IMR-90 (cell line): ENCODE data around the gene IL21R. TPM values are rescaled to one million over a fixed set of nuclear protein-coding genes. Genes with fewer than 3 reads are reported as not detected.
"Not testable (repeated sequence)": the region's sequence is repeated elsewhere in the genome, so short reads cannot be mapped to it uniquely, and the experiment has no call there.

Experiments
- ATAC-seq: fragments of 200-7000 bp; cut with Tn5 transposase; 2 replicates; pipeline ENCODE4 v1.9.1; 2020; ENCODE audit warnings: low read depth, mild to moderate bottlenecking, moderate library complexity
- BruUV-seq: library from RNA; stranded (reverse); fragments of 400-500 nt; replicated peaks from 2 replicates; lab custom pipeline; 2021; lab: Mats Ljungman, UMichigan
- CTCF ChIA-PET: fragments of 300-600 bp; formaldehyde crosslinking; extraction: SDS; loops from one replicate; lab custom pipeline; 2021; ENCODE audit warnings: antibody characterized with exemption; lab: Yijun Ruan, JAX
- POLR2A ChIA-PET: fragments of 300-600 bp; sonication (Branson Sonifier 250); formaldehyde crosslinking; loops from one replicate; lab custom pipeline; 2022; ENCODE audit warnings: antibody characterized with exemption; ENCODE audit not compliant: unreplicated experiment; lab: Charles Lee
- DNase-seq: peaks from one replicate; pipeline ENCODE4 v3.0.0; 2013
- H2AFZ ChIP-seq: replicated peaks from 2 replicates; pipeline ENCODE3; 2013; ENCODE audit warnings: low read length, mild to moderate bottlenecking; ENCODE audit not compliant: poor library complexity
- H2AK5ac ChIP-seq: 2 replicates; pipeline ENCODE4 v1.6.1; 2013; ENCODE audit warnings: low read depth, low read length, inconsistent platforms
- H2AK9ac ChIP-seq: replicated peaks from 2 replicates; pipeline ENCODE3; 2013; ENCODE audit warnings: mild to moderate bottlenecking, low read depth, low read length, moderate library complexity; ENCODE audit not compliant: poor library complexity
- H2BK120ac ChIP-seq: 2 replicates; pipeline ENCODE4 v1.6.1; 2013; ENCODE audit warnings: low read depth, low read length, inconsistent platforms
- H2BK15ac ChIP-seq: 3 replicates; pipeline ENCODE4 v1.6.1; 2013; ENCODE audit warnings: low read depth, low read length, inconsistent platforms
- H2BK20ac ChIP-seq: 2 replicates; pipeline ENCODE4 v1.6.1; 2013; ENCODE audit warnings: low read depth, mild to moderate bottlenecking, inconsistent platforms, low read length, moderate library complexity
- H2BK5ac ChIP-seq: 2 replicates; pipeline ENCODE4 v1.6.1; 2013; ENCODE audit warnings: mild to moderate bottlenecking, low read depth, low read length, inconsistent platforms; ENCODE audit not compliant: poor library complexity, severe bottlenecking
- H3K14ac ChIP-seq: replicated peaks from 2 replicates; pipeline ENCODE4 v1.6.1; 2013; ENCODE audit warnings: low read depth, low read length, inconsistent platforms
- H3K18ac ChIP-seq: 2 replicates; pipeline ENCODE4 v1.6.1; 2013; ENCODE audit warnings: low read depth, low read length, control low read depth
- H3K23ac ChIP-seq: 2 replicates; pipeline ENCODE4 v1.6.1; 2013; ENCODE audit warnings: low read depth, low read length, inconsistent platforms
- H3K27ac ChIP-seq: 2 replicates; pipeline ENCODE4 v1.5.1; 2013; ENCODE audit warnings: mild to moderate bottlenecking, control low read depth, low read length; ENCODE audit not compliant: insufficient read depth
- H3K27me3 ChIP-seq: 2 replicates; pipeline ENCODE4 v1.6.1; 2013; ENCODE audit warnings: low read length; ENCODE audit not compliant: control insufficient read depth, insufficient read depth
- H3K36me3 ChIP-seq: 2 replicates; pipeline ENCODE4 v1.6.1; 2013; ENCODE audit warnings: low read length, mixed read lengths; ENCODE audit not compliant: control insufficient read depth, insufficient read depth
- H3K4ac ChIP-seq: 2 replicates; pipeline ENCODE4 v1.6.1; 2013; ENCODE audit warnings: low read depth, low read length, inconsistent platforms
- H3K4me1 ChIP-seq: 2 replicates; pipeline ENCODE4 v1.6.1; 2013; ENCODE audit warnings: low read length, mixed read lengths; ENCODE audit not compliant: control insufficient read depth, insufficient read depth
- H3K4me2 ChIP-seq: 2 replicates; pipeline ENCODE4 v1.6.1; 2013; ENCODE audit warnings: low read depth, mild to moderate bottlenecking, control low read depth, low read length, moderate library complexity
- H3K4me3 ChIP-seq: 2 replicates; pipeline ENCODE4 v1.5.1; 2013; ENCODE audit warnings: low read depth, mild to moderate bottlenecking, control low read depth, low read length, moderate library complexity; ENCODE audit not compliant: insufficient read depth
- H3K56ac ChIP-seq: 2 replicates; pipeline ENCODE4 v1.6.1; 2013; ENCODE audit warnings: low read length, inconsistent platforms; ENCODE audit not compliant: insufficient read depth; ENCODE audit errors: extremely low read depth
- H3K79me1 ChIP-seq, 2 experiments: 2 replicates each; pipeline ENCODE4 v1.6.1; 2013; ENCODE audit warnings: low read length in 2 of 2, inconsistent platforms in 1 of 2, low read depth in 1 of 2
- H3K9ac ChIP-seq: 2 replicates; pipeline ENCODE4 v1.6.1; 2013; ENCODE audit warnings: low read depth, low read length, control low read depth
- H3K9me1 ChIP-seq: 2 replicates; pipeline ENCODE4 v1.6.1; 2013; ENCODE audit warnings: low read length, inconsistent platforms; ENCODE audit not compliant: insufficient read depth
- H3K9me3 ChIP-seq: 2 replicates; pipeline ENCODE4 v1.6.1; 2013; ENCODE audit warnings: low read length; ENCODE audit not compliant: control insufficient read depth, insufficient read depth
- H4K20me1 ChIP-seq: 2 replicates; pipeline ENCODE4 v1.6.1; 2013; ENCODE audit warnings: low read length, inconsistent platforms; ENCODE audit not compliant: insufficient read depth
- H4K5ac ChIP-seq: 2 replicates; pipeline ENCODE4 v1.6.1; 2013; ENCODE audit warnings: mild to moderate bottlenecking, low read depth, low read length, control low read depth
- H4K8ac ChIP-seq, 2 experiments: 2 replicates each; pipeline ENCODE4 v1.6.1; 2013; ENCODE audit warnings: low read depth in 2 of 2, low read length in 2 of 2, control low read depth in 1 of 2, inconsistent platforms in 1 of 2
- H4K91ac ChIP-seq: 2 replicates; pipeline ENCODE4 v1.6.1; 2013; ENCODE audit warnings: low read depth, low read length, inconsistent platforms; ENCODE audit not compliant: insufficient read depth
- WGBS, 2 experiments: methylation state at CpG; one replicate each; pipeline versions ENCODE4 v1.1.5 to v1.1.7; 2013; ENCODE audit warnings: missing lambda C conversion rate in 2 of 2; ENCODE audit not compliant: insufficient read length in 1 of 2; ENCODE audit errors: extremely low coverage in 2 of 2; 5-methylcytosine and 5-hydroxymethylcytosine counted together
- dilution Hi-C: fragments of 300-500 bp; cut with HindIII; formaldehyde crosslinking; loops from one replicate; pipeline ENCODE4 v1.14.3; 2018; ENCODE audit warnings: low sequenced_read_pairs; ENCODE audit not compliant: unreplicated experiment
- in situ Hi-C: fragments of 300-500 bp; cut with MboI; formaldehyde crosslinking; loops from 3 replicates; pipeline ENCODE4 v1.14.3; 2019; ENCODE audit warnings: low sequenced_read_pairs, inconsistent platforms, mixed read lengths
- intact Hi-C: fragments of 100-400 bp; cut with micrococcal nuclease; formaldehyde crosslinking; loops from 2 replicates; pipeline ENCODE4 v1.10.0; 2022
- polyA plus RNA-seq, 3 experiments: library from polyadenylated mRNA; depleted of rRNA; stranded (reverse); fragments of >200 nt; gene quantifications; 2 replicates each; pipeline ENCODE4 v1.2.3, GENCODE V29; 2012; ENCODE audit warnings: low replicate concordance in 1 of 3
- total RNA-seq: library from RNA; depleted of rRNA; stranded (reverse); fragments of >200 nt; gene quantifications from 2 replicates; pipeline ENCODE4 v1.2.3, GENCODE V29; 2012

The IL21R gene
- total and polyA plus RNA-seq, 2 of the 4 experiments (the other 2 are of a cell fraction), result 0.72 to 0.97 TPM

GRCh38 chr16:27433191-27433590, 31.2 kb downstream of the IL21R start:
- H4K8ac ChIP-seq, H3K9me3 ChIP-seq, H3K23ac ChIP-seq, ATAC-seq, H3K18ac ChIP-seq, POLR2A ChIA-PET, H3K79me1 ChIP-seq, H4K5ac ChIP-seq, H3K4me1 ChIP-seq, intact Hi-C loops, H3K14ac ChIP-seq, in situ Hi-C loops, H3K9me1 ChIP-seq, H3K56ac ChIP-seq, H2BK15ac ChIP-seq, H2BK120ac ChIP-seq, H3K4me3 ChIP-seq, H3K4me2 ChIP-seq, H3K27ac ChIP-seq, H2BK20ac ChIP-seq, H3K36me3 ChIP-seq, BruUV-seq, H4K20me1 ChIP-seq, H2AFZ ChIP-seq, H2BK5ac ChIP-seq, DNase-seq, H4K91ac ChIP-seq, H3K4ac ChIP-seq, H2AK9ac ChIP-seq, H3K9ac ChIP-seq, CTCF ChIA-PET, H2AK5ac ChIP-seq, dilution Hi-C loops, H3K27me3 ChIP-seq: not testable (repeated sequence)
- no CpG with 5 or more reads among the region's 5 CpGs for WGBS, 2 experiments
